SK-N-SH treated with all-trans-retinoic acid at 6 μM for 48 hours (cell line): ENCODE results near the gene CXXC5.

Experiments used
- ATAC-seq: fragments of 200-7000 bp; cut with Tn5 transposase; 3 replicates; pipeline ENCODE4 v1.9.1; 2020; ENCODE audit warnings: mild to moderate bottlenecking, moderate library complexity
- ARNTL ChIP-seq: fragments of 450-650 bp; formaldehyde crosslinking; IDR thresholded peaks from 2 replicates; pipeline ENCODE4 v1.5.0; 2020; ENCODE audit warnings: low read depth, mild to moderate bottlenecking, moderate library complexity, borderline replicate concordance
- BACH2 ChIP-seq: fragments of 250-450 bp; sonication (Bioruptor Pico); IDR thresholded peaks from 2 replicates; pipeline ENCODE4 v1.9.0; 2021; ENCODE audit warnings: mild to moderate bottlenecking, borderline replicate concordance
- CSDC2 ChIP-seq: fragments of 250-450 bp; sonication (Bioruptor Pico); IDR thresholded peaks from 2 replicates; pipeline ENCODE4 v1.5.0; 2020; ENCODE audit warnings: mild to moderate bottlenecking, moderate library complexity
- CSRNP3 ChIP-seq: fragments of 250-450 bp; sonication (Bioruptor Pico); IDR thresholded peaks from 2 replicates; pipeline ENCODE4 v1.5.1; 2021; ENCODE audit warnings: mild to moderate bottlenecking, moderate library complexity
- ESRRG ChIP-seq: fragments of 250-450 bp; sonication (Bioruptor Pico); IDR thresholded peaks from 2 replicates; pipeline ENCODE4 v1.6.1; 2021; ENCODE audit warnings: mild to moderate bottlenecking
- GLIS3 ChIP-seq: fragments of 250-450 bp; sonication (Bioruptor Pico); IDR thresholded peaks from 2 replicates; pipeline ENCODE4 v1.5.0; 2020; ENCODE audit warnings: mild to moderate bottlenecking, moderate library complexity
- ISL1 ChIP-seq: fragments of 250-450 bp; sonication (Bioruptor Pico); IDR thresholded peaks from 2 replicates; pipeline ENCODE4 v2.1.2; 2022; ENCODE audit warnings: mild to moderate bottlenecking, moderate library complexity
- POU6F1 ChIP-seq: fragments of 250-450 bp; sonication (Bioruptor Pico); IDR thresholded peaks from 2 replicates; pipeline ENCODE4 v1.8.0; 2021; ENCODE audit warnings: low read depth, mild to moderate bottlenecking, moderate library complexity, borderline replicate concordance
- PPARA ChIP-seq: fragments of 250-450 bp; sonication (Bioruptor Pico); IDR thresholded peaks from 2 replicates; pipeline ENCODE4 v1.5.0; 2020; ENCODE audit warnings: mild to moderate bottlenecking, borderline replicate concordance
- RARB ChIP-seq: fragments of 250-450 bp; sonication (Bioruptor Pico); IDR thresholded peaks from 2 replicates; pipeline ENCODE4 v1.8.0; 2021; ENCODE audit warnings: mild to moderate bottlenecking, moderate library complexity
- SNAI2 ChIP-seq: fragments of 250-450 bp; sonication (Bioruptor Pico); IDR thresholded peaks from 2 replicates; pipeline ENCODE4 v1.5.0; 2020; ENCODE audit warnings: mild to moderate bottlenecking, moderate library complexity
- TCF4 ChIP-seq: fragments of 250-450 bp; sonication (Bioruptor Pico); IDR thresholded peaks from 2 replicates; pipeline ENCODE4 v1.8.0; 2021; ENCODE audit warnings: mild to moderate bottlenecking, moderate library complexity, borderline replicate concordance
- TOX ChIP-seq: fragments of 250-450 bp; sonication (Bioruptor Pico); IDR thresholded peaks from 2 replicates; pipeline ENCODE4 v1.8.0; 2021; ENCODE audit warnings: mild to moderate bottlenecking, moderate library complexity, borderline replicate concordance
- ZC3H10 ChIP-seq: fragments of 250-450 bp; sonication (Bioruptor Pico); IDR thresholded peaks from 2 replicates; pipeline ENCODE4 v1.5.1; 2021; ENCODE audit warnings: mild to moderate bottlenecking, moderate library complexity
- ZFP3 ChIP-seq: fragments of 250-450 bp; sonication (Bioruptor Pico); IDR thresholded peaks from 2 replicates; pipeline ENCODE4 v1.5.0; 2020; ENCODE audit warnings: mild to moderate bottlenecking, moderate library complexity
- ZFP30 ChIP-seq: fragments of 450-650 bp; formaldehyde crosslinking; IDR thresholded peaks from 2 replicates; pipeline ENCODE4 v1.5.0; 2022; ENCODE audit warnings: mild to moderate bottlenecking, moderate library complexity
- ZNF565 ChIP-seq: fragments of 450-650 bp; formaldehyde crosslinking; conservative IDR thresholded peaks from 2 replicates; pipeline ENCODE4 v1.5.0; 2020; ENCODE audit warnings: low read depth, mild to moderate bottlenecking, moderate library complexity
- ZNF70 ChIP-seq: fragments of 450-650 bp; formaldehyde crosslinking; IDR thresholded peaks from 2 replicates; pipeline ENCODE4 v1.5.0; 2020; ENCODE audit warnings: mild to moderate bottlenecking, moderate library complexity
- ZNF8 ChIP-seq: fragments of 450-650 bp; formaldehyde crosslinking; IDR thresholded peaks from 2 replicates; pipeline ENCODE4 v1.5.0; 2020; ENCODE audit warnings: mild to moderate bottlenecking, moderate library complexity
- TF ChIP-seq, protein P1 (sequence below): fragments of 250-450 bp; sonication (Bioruptor Pico); IDR thresholded peaks from 2 replicates; pipeline ENCODE4 v1.5.1; 2020; ENCODE audit warnings: low read depth, mild to moderate bottlenecking, moderate library complexity
- TF ChIP-seq, protein P2 (sequence below): fragments of 250-450 bp; sonication (Bioruptor Pico); IDR thresholded peaks from 2 replicates; pipeline ENCODE4 v1.8.0; 2020; ENCODE audit warnings: mild to moderate bottlenecking, moderate library complexity, borderline replicate concordance

The CXXC5 gene

GRCh38 chr5:139641116-139642080 lies 6.8 kb upstream of the CXXC5 start:
- TF ChIP-seq ARNTL (CRISPR knock-in tag) (no peak), POU6F1 (no peak), GLIS3 (CRISPR knock-in tag) (no peak), TCF4 (CRISPR knock-in tag) (no peak), ZNF8 (CRISPR knock-in tag) (no peak), ZC3H10 (no peak), ZFP30 (CRISPR knock-in tag) (no peak), RARB (CRISPR knock-in tag) (no peak), ZNF70 (no peak), ZNF565 (no peak), BACH2 (no peak), ESRRG (CRISPR knock-in tag) (no peak), TOX (CRISPR knock-in tag) (no peak), CSDC2 (CRISPR knock-in tag) (no peak), ZFP3 (CRISPR knock-in tag) (no peak), CSRNP3 (CRISPR knock-in tag) (no peak), ISL1 (CRISPR knock-in tag) (no peak), PPARA (CRISPR knock-in tag) (no peak)
- TF ChIP-seq, protein P1, sequence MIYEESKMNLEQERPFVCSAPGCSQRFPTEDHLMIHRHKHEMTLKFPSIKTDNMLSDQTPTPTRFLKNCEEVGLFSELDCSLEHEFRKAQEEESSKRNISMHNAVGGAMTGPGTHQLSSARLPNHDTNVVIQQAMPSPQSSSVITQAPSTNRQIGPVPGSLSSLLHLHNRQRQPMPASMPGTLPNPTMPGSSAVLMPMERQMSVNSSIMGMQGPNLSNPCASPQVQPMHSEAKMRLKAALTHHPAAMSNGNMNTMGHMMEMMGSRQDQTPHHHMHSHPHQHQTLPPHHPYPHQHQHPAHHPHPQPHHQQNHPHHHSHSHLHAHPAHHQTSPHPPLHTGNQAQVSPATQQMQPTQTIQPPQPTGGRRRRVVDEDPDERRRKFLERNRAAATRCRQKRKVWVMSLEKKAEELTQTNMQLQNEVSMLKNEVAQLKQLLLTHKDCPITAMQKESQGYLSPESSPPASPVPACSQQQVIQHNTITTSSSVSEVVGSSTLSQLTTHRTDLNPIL (CRISPR knock-in tag), result no peak
- TF ChIP-seq, protein P2, sequence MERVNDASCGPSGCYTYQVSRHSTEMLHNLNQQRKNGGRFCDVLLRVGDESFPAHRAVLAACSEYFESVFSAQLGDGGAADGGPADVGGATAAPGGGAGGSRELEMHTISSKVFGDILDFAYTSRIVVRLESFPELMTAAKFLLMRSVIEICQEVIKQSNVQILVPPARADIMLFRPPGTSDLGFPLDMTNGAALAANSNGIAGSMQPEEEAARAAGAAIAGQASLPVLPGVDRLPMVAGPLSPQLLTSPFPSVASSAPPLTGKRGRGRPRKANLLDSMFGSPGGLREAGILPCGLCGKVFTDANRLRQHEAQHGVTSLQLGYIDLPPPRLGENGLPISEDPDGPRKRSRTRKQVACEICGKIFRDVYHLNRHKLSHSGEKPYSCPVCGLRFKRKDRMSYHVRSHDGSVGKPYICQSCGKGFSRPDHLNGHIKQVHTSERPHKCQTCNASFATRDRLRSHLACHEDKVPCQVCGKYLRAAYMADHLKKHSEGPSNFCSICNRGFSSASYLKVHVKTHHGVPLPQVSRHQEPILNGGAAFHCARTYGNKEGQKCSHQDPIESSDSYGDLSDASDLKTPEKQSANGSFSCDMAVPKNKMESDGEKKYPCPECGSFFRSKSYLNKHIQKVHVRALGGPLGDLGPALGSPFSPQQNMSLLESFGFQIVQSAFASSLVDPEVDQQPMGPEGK (CRISPR knock-in tag), result no peak
- no peak for ATAC-seq

DNA sequence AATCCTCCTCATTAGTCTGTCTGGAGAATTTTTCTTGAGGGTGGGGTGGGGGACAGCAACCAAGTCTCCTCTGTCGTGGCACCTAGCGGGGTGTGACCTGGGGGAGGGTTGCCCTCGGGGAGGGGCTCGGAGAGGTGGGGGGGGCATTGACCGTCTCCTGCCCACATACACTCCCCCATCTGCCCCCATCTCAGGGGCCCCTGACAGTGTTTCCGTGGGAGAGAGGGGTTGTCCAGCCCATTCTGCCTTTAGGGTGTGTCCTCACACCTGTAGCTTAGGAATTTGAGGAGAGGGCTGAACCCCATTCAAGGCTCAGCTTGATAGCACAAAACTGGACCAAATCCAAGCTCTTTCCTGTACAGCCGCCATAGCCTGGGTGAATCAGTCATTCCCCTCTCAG lies 5.9 kb upstream of the CXXC5 start:
- ATAC-seq, result no peak
- TF ChIP-seq, protein P2 (CRISPR knock-in tag), result no peak

- no peak for ATAC-seq
- TF ChIP-seq ZC3H10 (no peak), ZNF565 (no peak), RARB (CRISPR knock-in tag) (no peak), GLIS3 (CRISPR knock-in tag) (no peak), CSDC2 (CRISPR knock-in tag) (no peak), SNAI2 (no peak), ESRRG (CRISPR knock-in tag) (no peak), CSRNP3 (CRISPR knock-in tag) (no peak)
- TF ChIP-seq, protein P1 (CRISPR knock-in tag), result no peak
These were observed 5.0 kb upstream of the CXXC5 start for GRCh38 chr5:139642891-139643871.
